Measurements from ENCODE around the gene STK32C.

GRCh38 chr10:132257271-132257670 is 50.5 kb downstream of the STK32C start:
- TF ChIP-seq POLR2AphosphoS5 (IDR thresholded peaks at IDR 0.05; ENCODE audit: low read depth, low read length) (no peak), POU2F2 (IDR thresholded peaks at IDR 0.05; ENCODE audit: low read depth, low read length) (no peak), POLR2A (IDR thresholded peaks at IDR 0.05; ENCODE audit: low read depth, low read length) (no peak)
